Gastrocnemius medialis (tissue), 4 donors: ENCODE data around the gene ST6GALNAC3. TPM values are rescaled to one million over a fixed set of nuclear protein-coding genes. Genes with fewer than 3 reads are reported as not detected.

Experiments
- ATAC-seq, 2 donors: fragments of 150-250 bp; one replicate each; pipeline ENCODE4 v1.9.1; 2016
- DNase-seq, 2 donors: peaks; one replicate each; pipeline ENCODE4 v3.0.0-alpha.2; 2019
- H3K27ac ChIP-seq, 4 donors: fragments of 200-600 bp; sonication (generic); 1 replicate in 1 of 4; 2 replicates in 3 of 4; pipeline ENCODE4 v1.5.1; 2016 to 2018; ENCODE audit warnings: mild to moderate bottlenecking in 2 of 4, moderate library complexity in 1 of 4
- H3K27me3 ChIP-seq, 3 donors: fragments of 200-600 bp; sonication (generic) in 2 of 3; 1 replicate in 1 of 3; 2 replicates in 2 of 3; pipeline versions ENCODE4 v1.5.1 to v1.6.0; 2016 to 2019; ENCODE audit warnings: mild to moderate bottlenecking in 1 of 3, moderate library complexity in 1 of 3
- H3K36me3 ChIP-seq, 2 donors: fragments of 200-600 bp; sonication (generic) in 1 of 2; one replicate each; pipeline ENCODE4 v1.5.1; 2017 to 2018
- H3K4me1 ChIP-seq, 2 donors: fragments of 200-600 bp; sonication (generic) in 1 of 2; one replicate each; pipeline ENCODE4 v1.5.1; 2016 to 2017; ENCODE audit warnings: mild to moderate bottlenecking in 2 of 2
- H3K4me3 ChIP-seq, 4 donors: fragments of 200-600 bp; sonication (generic) in 3 of 4; 1 replicate in 1 of 4; 2 replicates in 3 of 4; pipeline ENCODE4 v1.5.1; 2016 to 2019; ENCODE audit warnings: mild to moderate bottlenecking in 2 of 4
- H3K9me3 ChIP-seq, 3 donors: fragments of 200-600 bp; sonication (generic) in 2 of 3; 1 replicate in 1 of 3; 2 replicates in 2 of 3; pipeline ENCODE4 v1.5.1; 2016 to 2019
- POLR2A ChIP-seq, 2 donors: fragments of 450-650 bp; IDR thresholded peaks; one replicate each; pipeline ENCODE4 v1.6.1; 2017; ENCODE audit warnings: antibody characterized with exemption in 2 of 2, mild to moderate bottlenecking in 2 of 2, moderate library complexity in 2 of 2
- in situ Hi-C, 4 donors: fragments of 200-750 bp; cut with MboI; loops; one replicate each; pipeline versions ENCODE4 v1.15.0 to v1.8.0; 2017; ENCODE audit warnings: low sequenced_read_pairs in 4 of 4
- intact Hi-C: fragments of 100-400 bp; cut with DNase I; formaldehyde crosslinking; loops from one replicate; pipeline ENCODE4 v1.15.1; 2023; ENCODE audit warnings: low total_unique reads
- total RNA-seq, 4 donors: library from RNA; depleted of rRNA; stranded (reverse); fragments of >200 nt; gene quantifications; one replicate each; pipeline versions ENCODE4 v1.1.0 to v1.2.3, GENCODE V29; 2016
- TF ChIP-seq, protein P1 (sequence below), 5 experiments: fragments of 450-650 bp in 3 of 5; fragments of 200-600 bp in 2 of 5; sonication (generic) in 2 of 5; IDR thresholded peaks in 4 of 5; conservative IDR thresholded peaks in 1 of 5; 1 replicate in 4 of 5; 2 replicates in 1 of 5; pipeline ENCODE4 v1.5.1; 2016 to 2019; ENCODE audit warnings: antibody characterized with exemption in 5 of 5, mild to moderate bottlenecking in 3 of 5, moderate library complexity in 3 of 5

The ST6GALNAC3 gene
- total RNA-seq, 4 donors from 2014 or later, result 1.7 to 3.9 (median 2.8) TPM

DNA sequence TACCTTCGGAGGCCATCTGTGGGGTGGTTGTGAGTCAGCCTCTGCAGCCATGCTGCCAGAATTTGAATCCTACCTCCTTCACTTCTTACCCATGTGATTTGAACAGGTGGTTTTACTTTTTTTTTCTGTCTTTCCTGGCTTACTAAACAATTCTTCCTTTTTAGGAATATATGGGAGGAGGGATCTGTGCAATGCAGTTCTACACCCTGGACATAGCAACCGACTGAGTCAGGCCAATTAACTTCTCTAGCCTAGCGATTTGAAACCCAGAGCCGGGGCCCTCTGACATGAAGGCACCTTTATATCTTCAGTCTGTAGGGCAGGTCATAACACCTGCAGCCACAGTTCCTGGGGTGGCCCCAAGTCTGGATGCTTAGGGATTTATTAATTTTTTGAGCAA lies 83.6 kb downstream of the ST6GALNAC3 start:
- H3K4me3 ChIP-seq, result no peak overlapping the region
- no peak for DNase-seq
- no peak for TF ChIP-seq POLR2A (IDR thresholded peaks at IDR 0.05)
- TF ChIP-seq, protein P1, sequence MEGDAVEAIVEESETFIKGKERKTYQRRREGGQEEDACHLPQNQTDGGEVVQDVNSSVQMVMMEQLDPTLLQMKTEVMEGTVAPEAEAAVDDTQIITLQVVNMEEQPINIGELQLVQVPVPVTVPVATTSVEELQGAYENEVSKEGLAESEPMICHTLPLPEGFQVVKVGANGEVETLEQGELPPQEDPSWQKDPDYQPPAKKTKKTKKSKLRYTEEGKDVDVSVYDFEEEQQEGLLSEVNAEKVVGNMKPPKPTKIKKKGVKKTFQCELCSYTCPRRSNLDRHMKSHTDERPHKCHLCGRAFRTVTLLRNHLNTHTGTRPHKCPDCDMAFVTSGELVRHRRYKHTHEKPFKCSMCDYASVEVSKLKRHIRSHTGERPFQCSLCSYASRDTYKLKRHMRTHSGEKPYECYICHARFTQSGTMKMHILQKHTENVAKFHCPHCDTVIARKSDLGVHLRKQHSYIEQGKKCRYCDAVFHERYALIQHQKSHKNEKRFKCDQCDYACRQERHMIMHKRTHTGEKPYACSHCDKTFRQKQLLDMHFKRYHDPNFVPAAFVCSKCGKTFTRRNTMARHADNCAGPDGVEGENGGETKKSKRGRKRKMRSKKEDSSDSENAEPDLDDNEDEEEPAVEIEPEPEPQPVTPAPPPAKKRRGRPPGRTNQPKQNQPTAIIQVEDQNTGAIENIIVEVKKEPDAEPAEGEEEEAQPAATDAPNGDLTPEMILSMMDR (IDR thresholded peaks at IDR 0.05 in 4 of 5, conservative IDR thresholded peaks at IDR 0.05 in 1 of 5), result no peak
- no peaks in the 10 kb centered on the region for H3K9me3 ChIP-seq
- in situ Hi-C loops, result no loop called here
- ATAC-seq, result no peak
- no peaks in the 10 kb centered on the region for H3K36me3 ChIP-seq
- intact Hi-C loops, result loop anchor here (10.0 kb wide), 1 partner anchor 1377 kb away; no protein-coding TSS in a partner anchor
- H3K27ac ChIP-seq, result no peak overlapping the region
- peaks cover 5 to 11% of the 10 kb centered on the region in 2 donors for H3K4me1 ChIP-seq
- H3K27me3 ChIP-seq, result no peaks in the 10 kb centered on the region

DNA sequence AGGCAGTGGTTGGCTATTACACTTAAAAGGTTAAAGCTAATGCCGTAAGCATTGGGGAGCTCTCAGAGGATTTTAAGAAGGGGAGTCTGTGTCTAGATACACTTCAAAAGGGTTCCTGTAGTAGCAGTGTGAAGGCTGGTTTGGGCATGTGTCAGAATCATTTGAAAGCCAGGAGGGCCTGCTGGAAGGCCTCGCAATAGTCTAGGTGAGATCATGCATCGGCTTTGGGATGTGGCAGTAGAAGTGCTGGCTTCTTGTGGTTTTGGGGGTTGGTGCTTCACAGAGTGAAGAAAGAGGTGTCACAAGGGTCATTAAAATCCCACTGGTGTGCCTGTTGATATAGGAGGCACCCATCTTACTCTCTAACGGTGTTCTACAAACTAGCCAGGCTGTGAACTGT lies 85.7 kb downstream of the ST6GALNAC3 start:
- Histone ChIP-seq H3K27ac (no peak overlapping the region), H3K36me3 (no peaks in the 10 kb centered on the region), H3K4me1 (no peaks in the 10 kb centered on the region), H3K9me3 (no peaks in the 10 kb centered on the region), H3K4me3 (no peak overlapping the region), H3K27me3 (no peaks in the 10 kb centered on the region)
- TF ChIP-seq POLR2A (IDR thresholded peaks at IDR 0.05), result no peak
- TF ChIP-seq, protein P1 (IDR thresholded peaks at IDR 0.05 in 4 of 5, conservative IDR thresholded peaks at IDR 0.05 in 1 of 5), result no peak
- intact Hi-C loops (no loop called here), in situ Hi-C loops (no loop called here)
- ATAC-seq, result no peak
- no peak for DNase-seq

DNA sequence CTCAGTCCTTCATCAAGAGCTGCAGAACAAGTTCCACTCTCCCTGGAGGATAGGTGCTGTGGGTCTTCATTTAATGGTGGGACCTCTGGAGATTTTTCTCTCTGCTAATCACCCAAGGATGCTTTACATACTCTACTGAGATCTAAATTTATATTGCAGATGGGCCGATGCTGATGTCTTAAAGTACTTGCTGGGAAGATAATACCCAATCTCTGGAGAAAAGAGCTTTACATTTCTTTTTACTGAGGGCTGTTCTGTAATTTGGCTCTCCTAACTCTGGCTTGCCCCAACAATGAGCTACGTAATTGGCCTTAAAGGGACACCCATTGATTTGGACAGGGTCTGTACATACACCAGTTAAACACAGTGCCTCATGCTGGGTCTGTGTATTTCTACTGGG lies 86.9 kb downstream of the ST6GALNAC3 start:
- no peaks in the 10 kb centered on the region for H3K36me3 ChIP-seq
- TF ChIP-seq POLR2A (IDR thresholded peaks at IDR 0.05), result no peak
- H3K27ac ChIP-seq, result no peak overlapping the region
- no peaks in the 10 kb centered on the region for H3K9me3 ChIP-seq
- intact Hi-C loops, result no loop called here
- no peaks in the 10 kb centered on the region for H3K4me1 ChIP-seq
- H3K27me3 ChIP-seq, result no peaks in the 10 kb centered on the region
- in situ Hi-C loops, result no loop called here
- DNase-seq (no peak), ATAC-seq (no peak)
- no peak overlapping the region for H3K4me3 ChIP-seq

GRCh38 chr1:76162254-76162653 lies 87.7 kb downstream of the ST6GALNAC3 start:
- Histone ChIP-seq H3K4me3 (no peak overlapping the region), H3K9me3 (no peaks in the 10 kb centered on the region), H3K36me3 (no peaks in the 10 kb centered on the region), H3K27me3 (no peaks in the 10 kb centered on the region), H3K27ac (no peak overlapping the region), H3K4me1 (no peaks in the 10 kb centered on the region)
- in situ Hi-C loops (no loop called here), intact Hi-C loops (no loop called here)
- DNase-seq (no peak), ATAC-seq (no peak)
- TF ChIP-seq, protein P1 (IDR thresholded peaks at IDR 0.05 in 4 of 5, conservative IDR thresholded peaks at IDR 0.05 in 1 of 5), result no peak
- TF ChIP-seq POLR2A (IDR thresholded peaks at IDR 0.05), result no peak

DNA sequence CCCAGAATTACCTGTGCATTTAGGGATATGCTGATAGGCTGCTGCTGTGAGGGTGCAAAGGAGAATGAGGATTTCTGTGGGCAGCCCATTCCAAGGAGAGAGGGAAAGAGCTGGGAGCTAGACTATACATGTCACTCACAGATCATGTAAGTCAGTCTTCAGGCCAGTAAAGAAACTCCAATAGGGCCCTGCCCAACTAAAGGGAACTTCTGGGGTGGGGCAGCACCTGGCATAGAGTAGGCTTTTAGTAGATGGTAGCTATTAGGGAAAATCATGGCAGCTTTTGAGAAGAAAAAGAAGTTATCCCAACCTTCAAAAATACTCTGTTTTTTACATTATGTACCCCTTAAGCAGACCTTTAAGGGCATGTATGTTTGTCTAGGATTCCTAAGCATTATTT lies 89.6 kb downstream of the ST6GALNAC3 start:
- in situ Hi-C loops (no loop called here), intact Hi-C loops (no loop called here)
- ATAC-seq, result no peak
- Histone ChIP-seq H3K4me3 (no peak overlapping the region), H3K4me1 (no peaks in the 10 kb centered on the region), H3K27ac (no peak overlapping the region), H3K9me3 (no peaks in the 10 kb centered on the region), H3K36me3 (no peaks in the 10 kb centered on the region), H3K27me3 (no peaks in the 10 kb centered on the region)
- no peak for DNase-seq
- TF ChIP-seq POLR2A (IDR thresholded peaks at IDR 0.05), result no peak
- TF ChIP-seq, protein P1 (IDR thresholded peaks at IDR 0.05 in 4 of 5, conservative IDR thresholded peaks at IDR 0.05 in 1 of 5), result no peak
